K562 (cell line): Measurements from ENCODE around the gene NR3C2. TPM values are rescaled to one million over a fixed set of nuclear protein-coding genes. Genes with fewer than 3 reads are reported as not detected.

Experiments
- ATAC-seq: fragments of 200-7000 bp; cut with Tn5 transposase; 3 replicates; pipeline ENCODE4 v1.9.1; 2020; ENCODE audit warnings: moderate library complexity
- BruUV-seq: library from RNA; stranded (reverse); fragments of 400-500 nt; replicated peaks from 2 replicates; lab custom pipeline; 2021; lab: Mats Ljungman, UMichigan
- CTCF ChIA-PET: fragments of 300-600 bp; formaldehyde crosslinking; extraction: SDS; loops from one replicate; lab custom pipeline; 2021; ENCODE audit warnings: low intra/inter-chr PET ratio; lab: Yijun Ruan, JAX
- POLR2A ChIA-PET: fragments of 300-600, 350-650 bp; sonication (Branson Sonifier 250); formaldehyde crosslinking; extraction: SDS; loops from one replicate; lab custom pipeline; 2021; ENCODE audit warnings: antibody characterized with exemption, inconsistent platforms; lab: Yijun Ruan, JAX
- DNase-seq, 4 experiments: peaks; one replicate each; pipeline versions ENCODE4 v3.0.0 to v3.0.0-alpha.2; 2011 to 2018; ENCODE audit warnings: low spot score in 3 of 4, mixed read lengths in 3 of 4; ENCODE audit errors: extremely low read depth in 1 of 4
- FAIRE-seq: peaks from 2 replicates; lab custom pipeline; 2011; peaks lifted over from hg19 to GRCh38; lab: Jason Lieb, UNC
- H2AFZ ChIP-seq: 2 replicates; pipeline ENCODE4 v1.6.0; 2011; ENCODE audit warnings: low read depth, low read length, control low read depth, inconsistent platforms
- H3K27ac ChIP-seq: fragments of 200-600 bp; 3 replicates; pipeline ENCODE4 v1.8.0; 2011; ENCODE audit warnings: low read depth, mild to moderate bottlenecking, control low read depth, inconsistent platforms, low read length, moderate library complexity, mixed read lengths; ENCODE audit errors: extremely low read depth
- H3K27me3 ChIP-seq, 2 experiments: fragments of 300-600 bp in 1 of 2; 2 replicates in 1 of 2; 3 replicates in 1 of 2; pipeline versions ENCODE4 v1.6.0 to v1.8.0; 2011; ENCODE audit warnings: inconsistent platforms in 2 of 2, low read length in 2 of 2, mild to moderate bottlenecking in 1 of 2, mixed read lengths in 1 of 2, moderate library complexity in 1 of 2; ENCODE audit not compliant: control insufficient read depth in 2 of 2, insufficient read depth in 2 of 2
- H3K36me3 ChIP-seq: fragments of 300-600 bp; 3 replicates; pipeline ENCODE4 v1.8.0; 2011; ENCODE audit warnings: mild to moderate bottlenecking, low read length, inconsistent platforms; ENCODE audit not compliant: control insufficient read depth, insufficient read depth
- H3K4me1 ChIP-seq, 2 experiments: fragments of 200-600 bp in 1 of 2; replicated peaks in 1 of 2; 2 replicates in 1 of 2; 3 replicates in 1 of 2; pipeline versions ENCODE4 v1.5.1 to v1.8.0; 2011; ENCODE audit warnings: inconsistent platforms in 2 of 2, low read length in 2 of 2, mild to moderate bottlenecking in 1 of 2, mixed read lengths in 1 of 2, moderate library complexity in 1 of 2; ENCODE audit not compliant: control insufficient read depth in 2 of 2, insufficient read depth in 2 of 2
- H3K4me2 ChIP-seq: 2 replicates; pipeline ENCODE4 v1.6.1; 2011; ENCODE audit warnings: low read length, control low read depth, inconsistent platforms, mixed read lengths; ENCODE audit not compliant: insufficient read depth
- H3K4me3 ChIP-seq: fragments of 200-600 bp; sonication (generic), shearing (Covaris generic); 2 replicates; pipeline ENCODE4 v1.5.1; 2016; ENCODE audit warnings: control low read depth, inconsistent platforms
- H3K79me2 ChIP-seq: fragments of 200-600 bp; 3 replicates; pipeline ENCODE4 v1.8.0; 2011; ENCODE audit warnings: low read length, inconsistent platforms; ENCODE audit not compliant: control insufficient read depth, insufficient read depth
- H3K9ac ChIP-seq, 2 experiments: 2 replicates each; pipeline versions ENCODE4 v1.6.0 to v1.6.1; 2011; ENCODE audit warnings: low read depth in 2 of 2, low read length in 2 of 2, control low read depth in 1 of 2, inconsistent platforms in 1 of 2, mild to moderate bottlenecking in 1 of 2, mixed read lengths in 1 of 2; ENCODE audit not compliant: insufficient read depth in 1 of 2
- H3K9me1 ChIP-seq: one replicate; pipeline ENCODE4 v1.6.0; 2011; ENCODE audit warnings: inconsistent platforms, mild to moderate bottlenecking, low read length, moderate library complexity; ENCODE audit not compliant: control insufficient read depth, insufficient read depth
- H3K9me3 ChIP-seq: replicated peaks from 2 replicates; pipeline ENCODE4 v1.5.1; 2011; ENCODE audit warnings: low read depth, low read length, inconsistent platforms; ENCODE audit not compliant: control insufficient read depth, insufficient read depth
- H4K20me1 ChIP-seq: replicated peaks from 2 replicates; pipeline ENCODE4 v1.6.1; 2011; ENCODE audit warnings: low read length, inconsistent platforms, mixed read lengths; ENCODE audit not compliant: control insufficient read depth, insufficient read depth
- CBFA2T3 ChIP-seq: fragments of 450-650 bp; IDR thresholded peaks from 2 replicates; pipeline ENCODE4 v1.6.1; 2017
- CBX3 ChIP-seq, 2 experiments: IDR thresholded peaks; 1 replicate in 1 of 2; 2 replicates in 1 of 2; pipeline ENCODE4 v1.6.1; 2012; ENCODE audit warnings: inconsistent platforms in 2 of 2, low read length in 2 of 2, borderline replicate concordance in 1 of 2, control low read depth in 1 of 2
- CREM ChIP-seq: IDR thresholded peaks from 2 replicates; pipeline ENCODE4 v1.6.1; 2014; ENCODE audit warnings: antibody characterized with exemption, low read depth
- HDAC3 ChIP-seq: fragments of 450-650 bp; IDR thresholded peaks from 2 replicates; pipeline ENCODE4 v1.6.1; 2018; ENCODE audit warnings: borderline replicate concordance, mild to moderate bottlenecking, moderate library complexity; ENCODE audit not compliant: partially characterized antibody
- HDAC6 ChIP-seq: IDR thresholded peaks from 2 replicates; pipeline ENCODE4 v1.6.1; 2012; ENCODE audit warnings: low read depth, mild to moderate bottlenecking, control low read depth, inconsistent platforms, low read length, moderate library complexity
- MIER1 ChIP-seq: fragments of 450-650 bp; IDR thresholded peaks from 2 replicates; pipeline ENCODE4 v1.6.1; 2016; ENCODE audit warnings: antibody characterized with exemption, mild to moderate bottlenecking, low read depth
- SP1 ChIP-seq: sonication (generic); formaldehyde crosslinking; IDR thresholded peaks from 2 replicates; pipeline ENCODE4 v1.8.1; 2022; ENCODE audit warnings: mild to moderate bottlenecking, missing genetic modification reagents
- TBL1XR1 ChIP-seq, 2 experiments: IDR thresholded peaks; 2 replicates each; pipeline ENCODE4 v1.6.1; 2012; ENCODE audit warnings: improper control_type of control experiment in 2 of 2, low read length in 2 of 2, mild to moderate bottlenecking in 1 of 2
- ZBTB8A ChIP-seq: fragments of 450-650 bp; IDR thresholded peaks from 2 replicates; pipeline ENCODE4 v1.6.1; 2018; ENCODE audit warnings: mild to moderate bottlenecking, moderate library complexity; ENCODE audit not compliant: partially characterized antibody
- ZKSCAN1 ChIP-seq: fragments of 150-350 bp; IDR thresholded peaks from 2 replicates; pipeline ENCODE4 v1.6.1; 2016; ENCODE audit warnings: low read depth, low read length
- ZNF134 ChIP-seq: fragments of 250-450 bp; sonication (Bioruptor Pico); conservative IDR thresholded peaks from 2 replicates; pipeline ENCODE4 v1.4.0; 2020
- ZNF224 ChIP-seq: sonication (generic); formaldehyde crosslinking; IDR thresholded peaks from 2 replicates; pipeline ENCODE4 v1.8.0; 2022; ENCODE audit warnings: mild to moderate bottlenecking, missing genetic modification reagents
- ZNF436 ChIP-seq: fragments of 250-450, 450-650 bp; sonication (Bioruptor Pico); formaldehyde crosslinking; IDR thresholded peaks from 2 replicates; pipeline ENCODE4 v1.7.0; 2020; ENCODE audit warnings: mild to moderate bottlenecking
- WGBS: fragments of 100-300 bp; shearing (Covaris generic); methylation state at CpG from one replicate; pipeline ENCODE4 v1.1.6; 2016; ENCODE audit warnings: low coverage, mixed read lengths; ENCODE audit not compliant: insufficient coverage; ENCODE audit errors: missing lambda C conversion rate; 5-methylcytosine and 5-hydroxymethylcytosine counted together
- in situ Hi-C: fragments of 300-500 bp; cut with MboI; formaldehyde crosslinking; loops from 4 replicates; pipeline ENCODE4 v1.15.0; 2018; ENCODE audit warnings: inconsistent platforms, mixed read lengths
- intact Hi-C: fragments of 100-400 bp; cut with micrococcal nuclease; formaldehyde crosslinking; loops from 2 replicates; pipeline ENCODE4 v1.14.2; 2022
- polyA plus RNA-seq, 8 experiments: library from polyadenylated mRNA; depleted of rRNA in 4 of 8; stranded (reverse) in 5 of 8; unstranded in 3 of 8; fragments of >200 nt; fragmentation: Nextera tagmentation in 2 of 8; fragmentation: Illumina TruSeq in 1 of 8; extraction: Ambion mirVana in 2 of 8; extraction: Trizol in 1 of 8; gene quantifications; 2 replicates each; pipeline versions ENCODE4 v1.2.1 to v1.2.3, GENCODE V29; 2011 to 2014; ENCODE audit warnings: inconsistent platforms in 1 of 8, missing spikeins in 1 of 8
- total RNA-seq, 7 experiments: library from RNA; depleted of rRNA in 6 of 7; stranded (reverse); fragments of >200 nt in 6 of 7; fragmentation: Illumina TruSeq in 2 of 7; extraction: Trizol in 2 of 7; gene quantifications; 2 replicates each; pipeline versions ENCODE4 v1.2.1 to v1.2.3, GENCODE V29; 2011 to 2021; ENCODE audit warnings: low replicate concordance in 1 of 7
- TF ChIP-seq, protein P1 (sequence below): fragments of 200-800 bp; sonication (Bioruptor generic); IDR thresholded peaks from 2 replicates; pipeline ENCODE4 v1.6.1; 2017; ENCODE audit warnings: missing genetic modification characterization, missing compliant biosample characterization
- TF ChIP-seq, protein P2 (sequence below): fragments of 250-450 bp; sonication (Bioruptor Pico); IDR thresholded peaks from 2 replicates; pipeline ENCODE4 v1.4.0; 2020; ENCODE audit warnings: borderline replicate concordance

NR3C2 gene
- total and polyA plus RNA-seq, 9 of the 15 experiments (the other 6 are each of a cell fraction or from before 2014, with no cell fraction given), result 0.01 to 0.28 (median 0.16) TPM; not detected in 2

DNA sequence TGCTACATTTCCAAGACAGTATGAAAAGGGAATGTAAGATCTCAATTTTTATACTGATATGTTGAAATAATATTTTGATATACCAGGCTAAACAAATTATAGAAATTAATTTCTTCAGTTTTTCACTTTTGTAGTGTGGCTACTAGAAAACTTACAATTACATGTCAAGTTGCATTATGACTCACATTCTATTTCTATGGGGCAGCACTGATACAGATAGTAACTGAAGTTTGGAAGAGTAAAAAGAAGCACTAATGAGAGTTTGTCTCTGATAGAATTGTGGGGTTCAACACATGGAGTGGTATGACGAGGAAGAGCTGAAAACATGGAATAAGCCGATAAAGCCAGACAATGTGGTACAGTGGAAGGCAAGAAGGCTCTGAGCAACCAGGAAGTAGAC, 95.6 kb downstream of the NR3C2 start:
- no peak overlapping the region for H3K4me3 ChIP-seq
- DNase-seq, result no peak
- no TSS peak for BruUV-seq
- no peak overlapping the region for H3K27ac ChIP-seq
- no peak for FAIRE-seq
- ChIA-PET POLR2A (no interaction called here), CTCF (no interaction called here)
- H3K79me2 ChIP-seq, result no peaks in the 10 kb centered on the region
- H3K9me3 ChIP-seq, result no peaks in the 10 kb centered on the region
- no peaks in the 10 kb centered on the region for H3K27me3 ChIP-seq
- no peaks in the 10 kb centered on the region for H3K4me1 ChIP-seq
- no peaks in the 10 kb centered on the region for H3K36me3 ChIP-seq
- WGBS, result 0% methylated on average over 2 of the region's 2 CpGs
- intact Hi-C loops (no loop called here), in situ Hi-C loops (no loop called here)
- no peaks in the 10 kb centered on the region for H3K9me1 ChIP-seq
- H2AFZ ChIP-seq, result no peak overlapping the region
- H4K20me1 ChIP-seq, result no peaks in the 10 kb centered on the region
- no peak overlapping the region for H3K9ac ChIP-seq
- TF ChIP-seq HDAC6 (no peak), ZNF224 (no peak), MIER1 (no peak), ZKSCAN1 (no peak), TBL1XR1 (IDR thresholded peaks at IDR 0.05; ENCODE audit: low read length in 2 of 2) (no peak), ZNF436 (CRISPR knock-in tag) (no peak), CBX3 (IDR thresholded peaks at IDR 0.05; ENCODE audit: borderline replicate concordance in 1 of 2, low read length in 2 of 2) (no peak), HDAC3 (no peak), ZBTB8A (no peak), SP1 (no peak), CBFA2T3 (no peak), CREM (no peak), ZNF134 (CRISPR knock-in tag) (no peak)
- TF ChIP-seq, protein P1, sequence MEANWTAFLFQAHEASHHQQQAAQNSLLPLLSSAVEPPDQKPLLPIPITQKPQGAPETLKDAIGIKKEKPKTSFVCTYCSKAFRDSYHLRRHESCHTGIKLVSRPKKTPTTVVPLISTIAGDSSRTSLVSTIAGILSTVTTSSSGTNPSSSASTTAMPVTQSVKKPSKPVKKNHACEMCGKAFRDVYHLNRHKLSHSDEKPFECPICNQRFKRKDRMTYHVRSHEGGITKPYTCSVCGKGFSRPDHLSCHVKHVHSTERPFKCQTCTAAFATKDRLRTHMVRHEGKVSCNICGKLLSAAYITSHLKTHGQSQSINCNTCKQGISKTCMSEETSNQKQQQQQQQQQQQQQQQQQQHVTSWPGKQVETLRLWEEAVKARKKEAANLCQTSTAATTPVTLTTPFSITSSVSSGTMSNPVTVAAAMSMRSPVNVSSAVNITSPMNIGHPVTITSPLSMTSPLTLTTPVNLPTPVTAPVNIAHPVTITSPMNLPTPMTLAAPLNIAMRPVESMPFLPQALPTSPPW, result no peak
- TF ChIP-seq, protein P2, sequence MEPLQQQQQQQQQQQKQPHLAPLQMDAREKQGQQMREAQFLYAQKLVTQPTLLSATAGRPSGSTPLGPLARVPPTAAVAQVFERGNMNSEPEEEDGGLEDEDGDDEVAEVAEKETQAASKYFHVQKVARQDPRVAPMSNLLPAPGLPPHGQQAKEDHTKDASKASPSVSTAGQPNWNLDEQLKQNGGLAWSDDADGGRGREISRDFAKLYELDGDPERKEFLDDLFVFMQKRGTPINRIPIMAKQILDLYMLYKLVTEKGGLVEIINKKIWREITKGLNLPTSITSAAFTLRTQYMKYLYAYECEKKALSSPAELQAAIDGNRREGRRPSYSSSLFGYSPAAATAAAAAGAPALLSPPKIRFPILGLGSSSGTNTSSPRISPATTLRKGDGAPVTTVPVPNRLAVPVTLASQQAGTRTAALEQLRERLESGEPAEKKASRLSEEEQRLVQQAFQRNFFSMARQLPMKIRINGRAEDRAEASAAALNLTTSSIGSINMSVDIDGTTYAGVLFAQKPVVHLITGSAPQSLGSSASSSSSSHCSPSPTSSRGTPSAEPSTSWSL (CRISPR knock-in tag), result no peak
- TF ChIP-seq, all 486 proteins: peak for 0
- no peak overlapping the region for H3K4me2 ChIP-seq
- ATAC-seq, result no peak
